Smooth muscle cell (in vitro differentiated cells): ENCODE measurements around the gene KRTAP10-3. TPM values are rescaled to one million over a fixed set of nuclear protein-coding genes. Genes with fewer than 3 reads are reported as not detected.

Source experiments
- DNase-seq: peaks from one replicate; lab custom pipeline; 2025; ENCODE audit not compliant: unreplicated experiment; lab: John Stamatoyannopoulos, UW
- H2AFZ ChIP-seq: fragments of 200-600 bp; sonication (generic); 2 replicates; pipeline ENCODE4 v1.6.0; 2016; ENCODE audit warnings: antibody characterized with exemption, low read depth, mild to moderate bottlenecking
- H3F3A ChIP-seq: fragments of 200-600 bp; sonication (generic); 2 replicates; pipeline ENCODE4 v1.6.0; 2017; ENCODE audit warnings: antibody characterized with exemption, low read depth
- H3K27ac ChIP-seq: fragments of 200-600 bp; sonication (generic); 2 replicates; pipeline ENCODE4 v1.5.1; 2016; ENCODE audit warnings: low read depth, mild to moderate bottlenecking
- H3K27me3 ChIP-seq: fragments of 200-600 bp; sonication (generic); 2 replicates; pipeline ENCODE4 v1.6.1; 2016; ENCODE audit warnings: low read depth, mild to moderate bottlenecking
- H3K36me3 ChIP-seq: fragments of 200-600 bp; sonication (generic); 2 replicates; pipeline ENCODE4 v1.5.1; 2016; ENCODE audit warnings: low read depth
- H3K4me1 ChIP-seq: fragments of 200-600 bp; sonication (generic); 2 replicates; pipeline ENCODE4 v1.5.1; 2016; ENCODE audit warnings: low read depth
- H3K4me2 ChIP-seq: fragments of 200-600 bp; sonication (generic); 2 replicates; pipeline ENCODE4 v1.6.0; 2016; ENCODE audit warnings: mild to moderate bottlenecking
- H3K4me3 ChIP-seq: fragments of 200-600 bp; sonication (generic); 2 replicates; pipeline ENCODE4 v1.5.1; 2016; ENCODE audit warnings: mild to moderate bottlenecking
- H3K79me2 ChIP-seq: fragments of 200-600 bp; sonication (generic); 2 replicates; pipeline ENCODE4 v1.6.0; 2016; ENCODE audit warnings: low read depth, mild to moderate bottlenecking
- H3K9ac ChIP-seq: fragments of 200-600 bp; sonication (generic); 2 replicates; pipeline ENCODE4 v1.6.0; 2016; ENCODE audit warnings: low read depth
- H3K9me3 ChIP-seq: fragments of 200-600 bp; sonication (generic); replicated peaks from 2 replicates; pipeline ENCODE4 v1.5.1; 2016; ENCODE audit warnings: low read depth
- H4K20me1 ChIP-seq: fragments of 200-600 bp; sonication (generic); 2 replicates; pipeline ENCODE4 v1.6.0; 2016; ENCODE audit warnings: low read depth
- CTCF ChIP-seq: fragments of 200-600 bp; sonication (generic); IDR thresholded peaks from 2 replicates; pipeline ENCODE4 v1.5.1; 2017; ENCODE audit warnings: borderline replicate concordance, mild to moderate bottlenecking, antibody characterized with exemption; ENCODE audit not compliant: insufficient read depth, poor library complexity, severe bottlenecking
- WGBS: methylation state at CpG from one replicate; pipeline ENCODE4 v1.1.7; 2016; ENCODE audit warnings: low lambda C conversion rate; 5-methylcytosine and 5-hydroxymethylcytosine counted together
- polyA plus RNA-seq: library from polyadenylated mRNA; unstranded; fragments of >200 nt; fragmentation: Nextera tagmentation; extraction: Ambion mirVana; gene quantifications from 2 replicates; pipeline ENCODE4 v1.2.1, GENCODE V29; 2016
- total RNA-seq: library from RNA; depleted of rRNA; stranded (reverse); fragments of >200 nt; gene quantifications from 2 replicates; pipeline ENCODE4 v1.2.3, GENCODE V29; 2014

Gene KRTAP10-3
- total and polyA plus RNA-seq, 2 experiments from 2014 or later = not detected

- Histone ChIP-seq H3K4me3 (no peak overlapping the region), H3K79me2 (no peaks in the 10 kb centered on the region), H3K9ac (no peak overlapping the region), H2AFZ (no peak overlapping the region), H4K20me1 (no peaks in the 10 kb centered on the region), H3K4me2 (no peak overlapping the region), H3K4me1 (no peaks in the 10 kb centered on the region), H3F3A (no peaks in the 10 kb centered on the region), H3K27ac (no peak overlapping the region), H3K36me3 (no peaks in the 10 kb centered on the region), H3K27me3 (no peaks in the 10 kb centered on the region), H3K9me3 (no peaks in the 10 kb centered on the region)
- 90% methylated on average over 7 of the region's 7 CpGs for WGBS
- no peak for TF ChIP-seq CTCF
- no peak for DNase-seq
Measured at GRCh38 chr21:44530221-44530902, 28.2 kb downstream of the KRTAP10-3 start.

GRCh38 chr21:44529503-44530125, 29.0 kb downstream of the KRTAP10-3 start:
- WGBS = 89% methylated on average over 23 of the region's 23 CpGs
- no peaks in the 10 kb centered on the region for H3K36me3 ChIP-seq

GRCh38 chr21:44529011-44529421, 29.6 kb downstream of the KRTAP10-3 start:
- no peaks in the 10 kb centered on the region for H3K36me3 ChIP-seq
- no peak overlapping the region for H3K4me2 ChIP-seq
- H2AFZ ChIP-seq = no peak overlapping the region
- no peaks in the 10 kb centered on the region for H3K27me3 ChIP-seq
- no peak overlapping the region for H3K9ac ChIP-seq
- no peak overlapping the region for H3K27ac ChIP-seq
- no peak for TF ChIP-seq CTCF
- no peaks in the 10 kb centered on the region for H3K4me1 ChIP-seq
- H4K20me1 ChIP-seq = no peaks in the 10 kb centered on the region
- no peaks in the 10 kb centered on the region for H3F3A ChIP-seq
- H3K9me3 ChIP-seq = no peaks in the 10 kb centered on the region
- no peaks in the 10 kb centered on the region for H3K79me2 ChIP-seq
- no peak overlapping the region for H3K4me3 ChIP-seq
- no peak for DNase-seq
- WGBS = 96% methylated on average over 15 of the region's 17 CpGs

More at GRCh38 chr21:44529503-44530125, 29.0 kb downstream of the KRTAP10-3 start:
- Histone ChIP-seq H3K4me3 (no peak overlapping the region), H2AFZ (no peak overlapping the region), H3K4me2 (no peak overlapping the region), H3F3A (no peaks in the 10 kb centered on the region), H3K79me2 (no peaks in the 10 kb centered on the region), H3K27me3 (no peaks in the 10 kb centered on the region), H3K4me1 (no peaks in the 10 kb centered on the region), H3K27ac (no peak overlapping the region), H3K9me3 (no peaks in the 10 kb centered on the region), H3K9ac (no peak overlapping the region), H4K20me1 (no peaks in the 10 kb centered on the region)
- TF ChIP-seq CTCF = no peak
- DNase-seq = no peak
